TTC549 (cell line): Measurements from ENCODE around the gene C20orf202.
"Not testable (repeated sequence)": the region's sequence is repeated elsewhere in the genome, so short reads cannot be mapped to it uniquely, and the experiment has no call there.

ENCODE experiments used
- FAIRE-seq: peaks from 2 replicates; lab custom pipeline; 2012; peaks lifted over from hg19 to GRCh38; lab: Jason Lieb, UNC

Gene C20orf202

GRCh38 chr20:1209447-1210387 lies 6.5 kb downstream of the C20orf202 start:
- no peak for FAIRE-seq

- no peak for FAIRE-seq
These were observed 7.2 kb downstream of the C20orf202 start for GRCh38 chr20:1210501-1210900.

GRCh38 chr20:1212023-1212422 lies 8.8 kb downstream of the C20orf202 start:
- no peak for FAIRE-seq

- FAIRE-seq = no peak
These were observed 9.5 kb downstream of the C20orf202 start for GRCh38 chr20:1212607-1213396.

- FAIRE-seq = no peak
These were observed 11.6 kb downstream of the C20orf202 start for GRCh38 chr20:1214838-1215261.

GRCh38 chr20:1215386-1216170 lies 12.3 kb downstream of the C20orf202 start:
- FAIRE-seq = no peak

- FAIRE-seq = not testable (repeated sequence)
These were observed 13.5 kb downstream of the C20orf202 start for GRCh38 chr20:1216527-1217427.

- not testable (repeated sequence) for FAIRE-seq
These were observed 19.5 kb downstream of the C20orf202 start for GRCh38 chr20:1222750-1223149.

GRCh38 chr20:1224205-1224890 lies 21.1 kb downstream of the C20orf202 start:
- no peak for FAIRE-seq

GRCh38 chr20:1225263-1225782 lies 22.1 kb downstream of the C20orf202 start:
- FAIRE-seq = no peak

GRCh38 chr20:1225783-1226654 lies 22.8 kb downstream of the C20orf202 start, which contains the start of gene RAD21L1:
Gene RAD21L1 (plus strand): TSS chr20:1226044. CDS start chr20:1228454, 2,410 bp downstream.
- FAIRE-seq = no peak

GRCh38 chr20:1229541-1229940 lies 26.3 kb downstream of the C20orf202 start:
- FAIRE-seq = no peak

- FAIRE-seq = no peak
These were observed 29.2 kb downstream of the C20orf202 start for GRCh38 chr20:1232286-1233111.

- FAIRE-seq = no peak
These were observed 37.3 kb downstream of the C20orf202 start for GRCh38 chr20:1240549-1240948.

GRCh38 chr20:1241456-1241855 lies 38.2 kb downstream of the C20orf202 start:
- FAIRE-seq = no peak

GRCh38 chr20:1242099-1242498 lies 38.8 kb downstream of the C20orf202 start:
- FAIRE-seq = no peak

- FAIRE-seq = no peak
These were observed 39.3 kb downstream of the C20orf202 start for GRCh38 chr20:1242530-1242929.

- FAIRE-seq = no peak
These were observed 42.3 kb downstream of the C20orf202 start for GRCh38 chr20:1245578-1245977.
